Cardiac muscle cell (in vitro differentiated cells and primary cell): Measurements from ENCODE around the gene CAPN5. TPM values are rescaled to one million over a fixed set of nuclear protein-coding genes. Genes with fewer than 3 reads are reported as not detected.

Experiments
- DNase-seq, 2 donors: peaks; one replicate each; pipeline versions ENCODE4 v3.0.0 to v3.0.0-alpha.2; 2010 to 2017; ENCODE audit warnings: low read depth in 1 of 2, low spot score in 1 of 2
- H3K27ac ChIP-seq: fragments of 200-600 bp; sonication (generic); 2 replicates; pipeline ENCODE4 v1.5.1; 2016
- H3K27me3 ChIP-seq: fragments of 200-600 bp; sonication (generic); 2 replicates; pipeline ENCODE4 v1.6.0; 2016; ENCODE audit warnings: control low read depth
- H3K36me3 ChIP-seq: fragments of 200-600 bp; sonication (generic); 2 replicates; pipeline ENCODE4 v1.5.1; 2016; ENCODE audit warnings: control low read depth
- H3K4me1 ChIP-seq: fragments of 200-600 bp; sonication (generic); 2 replicates; pipeline ENCODE4 v1.8.1; 2017; ENCODE audit warnings: low read depth, mild to moderate bottlenecking, mixed run types
- H3K4me3 ChIP-seq: fragments of 200-600 bp; sonication (generic); 2 replicates; pipeline ENCODE4 v1.5.1; 2016; ENCODE audit warnings: mild to moderate bottlenecking
- H3K9me3 ChIP-seq: fragments of 200-600 bp; sonication (generic); 2 replicates; pipeline ENCODE4 v1.5.1; 2017; ENCODE audit warnings: low read depth, mild to moderate bottlenecking, control low read depth
- polyA plus RNA-seq: library from polyadenylated mRNA; unstranded; fragments of >200 nt; fragmentation: Nextera tagmentation; extraction: Ambion mirVana; gene quantifications from 2 replicates; pipeline ENCODE4 v1.2.1, GENCODE V29; 2016
- total RNA-seq: library from RNA; depleted of rRNA; stranded (reverse); fragments of >200 nt; gene quantifications from 2 replicates; pipeline ENCODE4 v1.2.3, GENCODE V29; 2016
- TF ChIP-seq, protein P1 (sequence below): IDR thresholded peaks from 2 replicates; pipeline ENCODE4 v1.5.1; 2012; ENCODE audit warnings: low read depth, mild to moderate bottlenecking, low read length

Gene CAPN5
- total and polyA plus RNA-seq, 2 experiments from 2014 or later, result 9.8 to 10.0 TPM

DNA sequence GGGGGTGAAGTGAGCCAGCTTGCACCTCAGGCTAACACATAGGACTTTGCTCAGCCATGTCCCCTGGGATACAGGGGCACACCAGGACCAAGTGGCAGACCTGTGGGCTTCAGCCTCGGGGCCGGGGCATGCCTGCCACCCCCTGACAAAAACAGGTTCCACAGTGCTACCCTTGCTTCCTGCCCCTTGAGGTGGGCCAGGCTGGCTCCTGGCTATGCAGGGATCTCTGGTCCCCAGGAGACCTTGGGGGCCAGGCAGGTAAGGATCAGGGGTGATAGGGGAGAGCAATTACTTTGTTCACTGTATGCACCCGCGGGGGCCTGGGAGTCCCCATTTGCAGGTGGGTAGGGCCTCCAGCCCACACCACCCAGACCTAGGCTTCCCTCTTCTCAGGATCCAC lies 58.9 kb downstream of the CAPN5 start:
- Histone ChIP-seq H3K27me3 (no peaks in the 10 kb centered on the region), H3K4me3 (no peak overlapping the region), H3K4me1 (peaks cover 6% of the 10 kb centered on the region), H3K9me3 (no peaks in the 10 kb centered on the region), H3K27ac (no peak overlapping the region), H3K36me3 (no peaks in the 10 kb centered on the region)
- no peak for DNase-seq
- TF ChIP-seq, protein P1, sequence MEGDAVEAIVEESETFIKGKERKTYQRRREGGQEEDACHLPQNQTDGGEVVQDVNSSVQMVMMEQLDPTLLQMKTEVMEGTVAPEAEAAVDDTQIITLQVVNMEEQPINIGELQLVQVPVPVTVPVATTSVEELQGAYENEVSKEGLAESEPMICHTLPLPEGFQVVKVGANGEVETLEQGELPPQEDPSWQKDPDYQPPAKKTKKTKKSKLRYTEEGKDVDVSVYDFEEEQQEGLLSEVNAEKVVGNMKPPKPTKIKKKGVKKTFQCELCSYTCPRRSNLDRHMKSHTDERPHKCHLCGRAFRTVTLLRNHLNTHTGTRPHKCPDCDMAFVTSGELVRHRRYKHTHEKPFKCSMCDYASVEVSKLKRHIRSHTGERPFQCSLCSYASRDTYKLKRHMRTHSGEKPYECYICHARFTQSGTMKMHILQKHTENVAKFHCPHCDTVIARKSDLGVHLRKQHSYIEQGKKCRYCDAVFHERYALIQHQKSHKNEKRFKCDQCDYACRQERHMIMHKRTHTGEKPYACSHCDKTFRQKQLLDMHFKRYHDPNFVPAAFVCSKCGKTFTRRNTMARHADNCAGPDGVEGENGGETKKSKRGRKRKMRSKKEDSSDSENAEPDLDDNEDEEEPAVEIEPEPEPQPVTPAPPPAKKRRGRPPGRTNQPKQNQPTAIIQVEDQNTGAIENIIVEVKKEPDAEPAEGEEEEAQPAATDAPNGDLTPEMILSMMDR, result no peak

DNA sequence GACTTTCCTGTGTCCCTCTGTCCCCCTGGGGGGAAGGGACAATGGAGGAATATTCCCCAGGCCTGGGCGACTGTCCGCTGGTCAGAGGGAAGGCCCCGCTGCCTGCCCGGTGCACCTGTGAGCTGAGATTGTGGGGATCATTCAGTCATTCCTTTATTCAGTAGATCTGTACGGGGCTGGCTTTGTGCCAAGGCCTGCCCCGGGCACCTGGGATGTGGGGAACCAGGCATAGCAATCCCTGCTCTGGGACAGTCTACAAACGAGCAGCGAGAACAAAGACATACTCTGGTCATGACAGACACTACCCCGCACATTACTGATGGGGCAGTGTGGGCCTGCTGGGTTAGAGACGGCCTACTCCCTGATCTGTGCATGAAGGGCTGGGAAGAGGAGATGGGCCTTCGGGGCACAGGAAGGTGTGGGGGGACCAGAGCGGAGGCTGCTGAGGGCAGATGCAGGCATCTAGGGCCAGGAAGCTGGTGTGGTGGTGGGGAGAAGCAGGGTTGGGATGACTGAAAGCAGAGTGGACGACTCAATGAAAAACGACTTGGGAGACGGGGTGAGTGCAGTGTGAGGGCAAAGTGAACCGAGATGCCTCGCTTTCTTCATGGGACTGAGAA lies 59.5 kb downstream of the CAPN5 start:
- Histone ChIP-seq H3K36me3 (no peaks in the 10 kb centered on the region), H3K4me3 (no peak overlapping the region), H3K27ac (no peak overlapping the region), H3K9me3 (no peaks in the 10 kb centered on the region), H3K27me3 (no peaks in the 10 kb centered on the region), H3K4me1 (peaks cover 6% of the 10 kb centered on the region)
- TF ChIP-seq, protein P1, result no peak
- no peak for DNase-seq

DNA sequence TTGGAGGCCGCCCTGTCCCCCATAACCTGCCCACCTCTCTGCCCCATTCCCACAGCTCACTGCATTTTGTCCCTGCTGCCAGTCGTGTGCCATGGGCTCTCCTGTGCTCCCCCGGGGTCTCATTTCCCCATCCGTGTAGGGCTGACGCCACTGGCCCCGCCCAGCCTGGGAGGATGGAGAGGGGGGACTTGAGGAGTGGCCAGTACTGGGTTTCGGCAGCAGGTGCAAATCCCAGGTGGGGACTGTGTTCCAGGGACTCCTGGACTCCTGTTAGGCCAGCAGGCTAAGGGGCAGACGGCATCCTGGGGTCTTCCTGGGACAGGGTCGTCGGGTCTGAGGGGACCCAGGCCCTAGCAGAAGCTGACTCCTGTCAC lies 60.1 kb downstream of the CAPN5 start:
- no peaks in the 10 kb centered on the region for H3K36me3 ChIP-seq
- peak overlapping the region; percentile 29 for H3K4me3 ChIP-seq
- H3K27ac ChIP-seq, result no peak overlapping the region
- peaks cover 6% of the 10 kb centered on the region for H3K4me1 ChIP-seq
- TF ChIP-seq, protein P1, result no peak
- no peaks in the 10 kb centered on the region for H3K27me3 ChIP-seq
- no peak for DNase-seq
- H3K9me3 ChIP-seq, result no peaks in the 10 kb centered on the region

DNA sequence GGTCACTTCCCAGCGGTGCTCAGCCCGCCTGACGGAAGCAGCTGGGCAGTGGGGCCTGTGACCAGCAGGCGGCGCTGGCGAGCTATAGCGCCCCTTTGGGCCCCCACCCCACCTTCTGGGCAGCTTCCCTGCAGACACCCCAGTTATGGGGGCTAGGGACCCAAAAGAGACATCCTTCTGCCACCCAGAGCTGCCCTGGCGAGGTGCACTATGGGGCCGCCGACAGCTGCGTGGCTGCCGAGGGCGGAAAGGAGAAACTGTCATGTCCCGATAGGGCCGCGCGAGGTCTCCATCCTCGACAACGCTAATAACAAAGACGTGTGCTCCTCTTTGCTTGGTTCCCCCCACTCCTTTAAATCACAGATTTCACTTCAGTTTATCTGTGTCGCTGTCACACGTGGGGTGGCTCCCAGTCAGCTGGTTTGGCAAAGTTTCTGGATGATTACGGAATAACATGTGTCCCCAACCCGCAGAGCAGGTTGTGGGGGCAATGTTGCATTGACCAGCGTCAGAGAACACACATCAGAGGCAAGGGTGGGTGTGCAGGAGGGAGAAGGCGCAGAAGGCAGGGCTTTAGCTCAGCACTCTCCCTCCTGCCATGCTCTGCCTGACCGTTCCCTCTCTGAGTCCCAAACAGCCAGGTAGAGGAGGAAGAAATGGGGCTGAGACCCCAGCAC lies 60.6 kb downstream of the CAPN5 start:
- peak overlapping the region; percentile 29 for H3K4me3 ChIP-seq
- H3K4me1 ChIP-seq, result peaks cover 6% of the 10 kb centered on the region
- peak; percentile 57 to 66 for DNase-seq
- no peaks in the 10 kb centered on the region for H3K9me3 ChIP-seq
- H3K27me3 ChIP-seq, result no peaks in the 10 kb centered on the region
- TF ChIP-seq, protein P1, result peak; percentile 99
- H3K27ac ChIP-seq, result no peak overlapping the region
- no peaks in the 10 kb centered on the region for H3K36me3 ChIP-seq

- TF ChIP-seq, protein P1, result no peak
- H3K36me3 ChIP-seq, result no peaks in the 10 kb centered on the region
- peak within 1 kb of the TSS; percentile 29 for H3K4me3 ChIP-seq
- H3K27ac ChIP-seq, result no peak within 1 kb of the TSS
- peaks cover 6% of the 10 kb centered on the region for H3K4me1 ChIP-seq
- DNase-seq, result peak; percentile 58 to 93
- H3K27me3 ChIP-seq, result no peaks in the 10 kb centered on the region
- H3K9me3 ChIP-seq, result no peaks in the 10 kb centered on the region
Measured at GRCh38 chr11:77127920-77128691, 61.3 kb downstream of the CAPN5 start, which contains the start of gene MYO7A. MYO7A (plus strand) TSS chr11:77128246; CDS start chr11:77130635, 2,389 bp downstream.
